ENCODE results near the gene RPRML.

RPRML gene

GRCh38 chr17:46943501-46944393 lies 35.3 kb downstream of the RPRML start:
- no peak for DNase-seq

- DNase-seq, result no peak
Measured at GRCh38 chr17:46943218-46943500, 35.9 kb downstream of the RPRML start.

GRCh38 chr17:46942441-46943217 lies 36.4 kb downstream of the RPRML start:
- DNase-seq, result peak; percentile 63

- peak; percentile 82 for DNase-seq
Measured at GRCh38 chr17:46940692-46941404, 38.2 kb downstream of the RPRML start.

GRCh38 chr17:46935658-46936266 lies 43.3 kb downstream of the RPRML start:
- no peak for DNase-seq

GRCh38 chr17:46931596-46931995 lies 47.5 kb downstream of the RPRML start:
- no peak for DNase-seq

GRCh38 chr17:46930051-46930450 lies 49.0 kb downstream of the RPRML start:
- no peak for DNase-seq

GRCh38 chr17:46929413-46929812 lies 49.6 kb downstream of the RPRML start:
- no peak for DNase-seq

- no peak for DNase-seq
Measured at GRCh38 chr17:46928467-46929261, 50.4 kb downstream of the RPRML start.
